HG02610 (cell line): ENCODE measurements around the gene SCT.

Experiments
- ATAC-seq: cut with Tn5 transposase; IDR thresholded peaks from one replicate; pipeline ENCODE4 v1.9.1; 2021; ENCODE audit warnings: mild to moderate bottlenecking, moderate library complexity; ENCODE audit not compliant: unreplicated experiment

SCT gene

DNA sequence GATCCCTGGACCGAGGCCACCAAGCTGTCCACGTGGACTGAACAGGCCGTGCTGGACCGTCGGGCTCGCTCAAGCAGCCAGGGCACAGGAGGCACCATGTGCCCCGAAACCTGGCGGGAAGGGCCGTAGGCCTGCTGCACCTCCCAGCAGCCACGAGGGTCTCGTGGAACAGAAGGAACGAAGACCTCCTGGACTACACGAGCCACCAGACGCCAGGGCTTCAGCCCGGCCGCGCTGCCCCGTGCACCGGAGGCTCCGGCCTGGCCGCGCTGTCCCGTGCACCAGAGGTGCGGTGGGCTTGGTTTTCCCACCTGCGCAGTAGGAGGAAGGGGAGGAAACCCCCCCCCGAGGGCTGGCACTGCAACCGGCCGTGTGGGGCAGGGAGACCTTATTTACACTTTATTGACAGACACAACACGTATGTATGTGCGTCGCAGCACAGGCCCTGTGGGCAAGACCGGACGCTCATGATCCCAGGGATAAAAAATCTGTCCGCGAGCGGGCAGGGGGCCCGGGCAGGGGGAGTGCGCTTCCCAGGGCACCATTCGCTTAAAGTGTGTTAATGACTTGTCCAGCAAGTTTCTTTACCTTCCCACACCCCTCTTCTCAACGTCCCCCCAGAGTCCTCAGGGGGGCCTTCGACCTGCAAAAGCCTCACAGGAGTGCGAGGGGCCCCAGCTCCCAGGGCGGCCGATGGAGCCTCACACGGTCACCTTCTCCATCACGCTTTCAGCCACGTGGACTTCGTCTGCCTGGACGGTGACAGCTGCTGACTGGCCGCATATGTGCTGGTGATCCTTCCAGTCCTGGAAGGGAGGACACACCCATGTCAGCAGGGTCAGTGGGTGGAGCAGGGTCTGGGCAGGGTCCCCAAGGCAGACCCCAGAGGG is 17.1 kb upstream of the SCT start:
- no peak for ATAC-seq

DNA sequence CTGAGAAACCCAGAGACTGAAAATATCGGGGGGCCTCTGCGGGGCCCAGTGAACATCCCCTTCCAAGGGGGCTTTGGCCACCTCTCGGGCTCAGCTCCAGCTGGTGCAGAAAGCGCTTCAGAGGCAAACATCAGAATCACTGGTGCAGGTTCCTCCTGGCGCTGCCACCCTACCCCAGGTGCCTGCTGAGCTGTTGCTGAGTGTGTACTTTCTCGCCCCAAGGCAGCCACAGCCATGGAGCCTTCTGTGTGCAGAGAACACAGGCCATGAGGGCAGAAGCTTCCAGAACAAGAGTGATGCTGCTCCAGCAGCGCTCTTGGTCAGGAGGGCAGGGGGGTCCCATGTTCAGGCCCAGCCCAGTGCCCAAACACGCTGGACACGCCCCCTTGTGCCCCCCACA is 16.4 kb upstream of the SCT start:
- no peak for ATAC-seq

GRCh38 chr11:641806-642370 is 14.9 kb upstream of the SCT start:
- ATAC-seq, result no peak

DNA sequence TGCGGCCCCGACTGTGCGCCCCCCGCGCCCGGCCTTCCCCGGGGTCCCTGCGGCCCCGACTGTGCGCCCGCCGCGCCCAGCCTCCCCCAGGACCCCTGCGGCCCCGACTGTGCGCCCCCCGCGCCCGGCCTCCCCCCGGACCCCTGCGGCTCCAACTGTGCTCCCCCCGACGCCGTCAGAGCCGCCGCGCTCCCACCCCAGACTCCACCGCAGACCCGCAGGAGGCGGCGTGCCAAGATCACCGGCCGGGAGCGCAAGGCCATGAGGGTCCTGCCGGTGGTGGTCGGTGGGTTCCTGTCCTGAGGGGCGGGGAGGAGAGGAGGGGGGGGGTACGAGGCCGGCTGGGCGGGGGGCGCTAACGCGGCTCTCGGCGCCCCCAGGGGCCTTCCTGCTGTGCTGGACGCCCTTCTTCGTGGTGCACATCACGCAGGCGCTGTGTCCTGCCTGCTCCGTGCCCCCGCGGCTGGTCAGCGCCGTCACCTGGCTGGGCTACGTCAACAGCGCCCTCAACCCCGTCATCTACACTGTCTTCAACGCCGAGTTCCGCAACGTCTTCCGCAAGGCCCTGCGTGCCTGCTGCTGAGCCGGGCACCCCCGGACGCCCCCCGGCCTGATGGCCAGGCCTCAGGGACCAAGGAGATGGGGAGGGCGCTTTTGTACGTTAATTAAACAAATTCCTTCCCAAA is 13.2 kb upstream of the SCT start:
- no peak for ATAC-seq

GRCh38 chr11:639332-639955 is 12.5 kb upstream of the SCT start:
- ATAC-seq, result no peak

DNA sequence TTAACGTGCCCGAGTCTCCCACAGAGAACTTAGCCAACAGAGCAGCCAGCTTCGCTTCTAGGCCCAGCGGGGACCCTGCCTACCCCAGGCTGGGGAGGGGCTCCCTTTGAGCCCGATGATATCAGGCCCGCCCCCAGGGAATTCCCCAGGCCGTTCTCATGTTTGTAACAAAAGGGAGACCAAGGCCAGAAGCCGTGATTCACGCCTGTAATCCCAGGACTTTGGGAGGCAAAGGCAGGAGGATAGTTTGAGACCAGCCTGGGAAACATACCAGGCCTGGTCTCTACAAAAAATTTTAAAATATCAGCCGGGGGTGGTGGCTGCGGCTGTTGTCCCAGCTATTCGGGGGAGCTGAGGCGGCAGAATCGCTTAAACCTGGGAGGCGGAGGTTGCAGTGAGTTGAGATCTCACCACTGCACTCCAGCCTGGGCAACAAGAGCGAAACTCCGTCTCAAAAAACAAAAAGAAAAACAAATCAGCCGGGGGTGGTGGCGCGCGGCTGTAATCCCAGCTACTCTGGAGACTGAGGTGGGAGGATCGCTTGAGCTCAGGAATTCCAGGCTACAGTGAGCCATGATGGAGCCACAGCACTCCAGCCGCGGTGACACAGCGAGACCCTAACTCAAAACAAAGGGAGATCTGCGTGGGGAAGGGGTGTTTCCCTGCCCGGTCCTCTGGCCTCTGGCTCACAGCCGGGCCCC is 11.8 kb upstream of the SCT start:
- no peak for ATAC-seq

DNA sequence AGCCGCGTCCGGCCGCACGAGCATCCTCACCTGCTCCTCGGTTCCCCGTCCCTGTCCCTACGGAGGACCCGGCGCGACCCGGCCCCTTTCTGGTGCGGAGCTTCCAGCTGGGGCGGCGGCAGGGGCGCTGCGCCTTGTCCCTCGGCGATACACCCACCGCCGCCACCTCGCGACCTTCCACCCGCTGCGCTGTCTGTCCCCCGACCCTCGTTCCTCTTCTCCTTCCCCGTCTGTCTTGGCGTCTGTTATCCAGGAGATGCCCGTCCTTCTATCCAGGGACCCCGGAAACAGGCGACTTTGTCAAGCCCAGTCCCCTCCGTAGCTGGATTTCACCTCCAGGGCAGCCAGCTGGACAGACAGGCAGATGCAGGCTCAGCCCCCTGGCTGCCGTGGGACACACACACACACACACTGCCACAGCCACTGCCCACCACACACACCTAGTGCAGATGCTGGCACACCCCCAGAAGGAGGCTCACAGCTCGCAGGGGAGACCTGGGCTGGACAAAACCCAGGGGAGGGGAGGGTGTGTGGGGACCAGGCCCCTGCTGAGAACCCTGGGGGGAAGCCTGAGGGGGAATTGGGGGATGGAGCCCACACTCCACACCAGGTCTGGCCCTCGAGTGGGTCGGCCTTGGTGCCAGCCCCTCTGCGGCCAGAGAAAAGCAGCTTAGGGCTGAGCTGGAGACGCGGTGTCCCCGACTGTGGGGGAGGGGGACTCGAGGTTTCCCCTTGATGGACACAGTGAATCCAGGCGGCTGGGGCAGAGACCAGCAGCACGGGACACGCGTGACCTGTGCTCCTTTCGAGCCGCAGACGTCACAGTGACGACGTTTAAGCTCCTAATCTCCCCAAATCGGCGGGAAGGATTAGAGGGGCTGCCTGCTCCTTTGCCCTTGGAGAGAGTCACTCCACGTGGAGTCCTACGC is 10.9 kb upstream of the SCT start:
- ATAC-seq, result no peak

DNA sequence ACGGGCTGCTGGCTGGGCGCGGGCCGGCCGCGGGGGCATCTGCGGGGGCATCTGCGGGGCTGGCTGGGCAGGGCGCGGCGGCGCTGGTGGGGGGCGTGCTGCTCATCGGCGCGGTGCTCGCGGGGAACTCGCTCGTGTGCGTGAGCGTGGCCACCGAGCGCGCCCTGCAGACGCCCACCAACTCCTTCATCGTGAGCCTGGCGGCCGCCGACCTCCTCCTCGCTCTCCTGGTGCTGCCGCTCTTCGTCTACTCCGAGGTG is 10.3 kb upstream of the SCT start:
- ATAC-seq, result no peak

- ATAC-seq, result no peak
These were observed 9.7 kb upstream of the SCT start, which contains the start of gene DRD4 for GRCh38 chr11:636511-637332. DRD4 (plus strand) TSS chr11:637269; CDS start chr11:637305, 36 bp downstream.

DNA sequence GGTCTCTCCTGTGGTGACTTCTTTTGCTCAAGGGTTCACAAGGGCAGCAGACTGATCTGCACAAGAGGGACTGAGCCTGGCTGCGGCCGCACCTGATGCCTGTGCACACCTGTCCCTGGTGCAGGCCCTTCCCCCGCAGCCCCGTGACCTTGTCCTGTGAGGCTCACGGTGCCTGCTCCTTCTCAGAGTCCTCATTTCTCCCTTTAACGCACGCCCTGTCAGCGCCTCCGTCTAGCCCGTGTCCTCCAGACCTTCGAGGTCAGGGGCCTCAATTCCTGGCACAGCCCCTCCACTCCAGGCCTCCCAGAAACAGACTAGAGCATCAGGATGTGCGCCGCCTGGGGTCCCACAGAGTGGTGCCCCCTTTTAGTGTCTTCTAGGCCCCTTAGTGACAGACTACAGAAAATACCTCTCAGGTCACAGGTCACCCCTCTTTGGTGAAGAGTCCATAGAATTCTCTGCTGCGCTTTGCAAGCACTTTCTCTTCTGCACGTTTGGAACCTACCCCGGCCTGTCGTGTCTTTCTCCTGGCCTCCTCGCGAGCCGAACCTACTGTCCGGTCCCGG is 9.0 kb upstream of the SCT start:
- ATAC-seq, result no peak

GRCh38 chr11:630871-631270 is 3.9 kb upstream of the SCT start:
- ATAC-seq, result no peak

- no peak for ATAC-seq
These were observed 2.2 kb upstream of the SCT start for GRCh38 chr11:629237-629583.

DNA sequence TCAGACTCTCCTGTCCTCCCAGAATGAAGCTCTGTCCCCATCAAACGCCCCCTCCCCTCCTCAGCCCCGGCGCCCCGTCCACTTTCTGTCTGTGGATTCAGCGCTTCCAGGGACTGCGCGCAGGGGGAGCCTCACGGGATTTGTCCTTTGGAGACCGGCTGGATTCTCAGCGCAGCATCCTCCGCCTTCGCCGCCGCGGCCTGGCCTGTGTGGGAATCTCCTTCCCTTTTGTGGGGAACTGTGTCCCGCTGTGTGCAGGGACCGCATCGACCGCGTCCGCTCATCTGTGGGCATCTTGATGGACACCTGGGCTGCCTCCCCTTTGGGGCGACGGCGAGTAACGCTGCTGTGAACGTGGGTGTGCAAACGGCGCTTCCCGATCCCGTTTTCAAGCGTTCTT is 1.1 kb upstream of the SCT start:
- no peak for ATAC-seq

DNA sequence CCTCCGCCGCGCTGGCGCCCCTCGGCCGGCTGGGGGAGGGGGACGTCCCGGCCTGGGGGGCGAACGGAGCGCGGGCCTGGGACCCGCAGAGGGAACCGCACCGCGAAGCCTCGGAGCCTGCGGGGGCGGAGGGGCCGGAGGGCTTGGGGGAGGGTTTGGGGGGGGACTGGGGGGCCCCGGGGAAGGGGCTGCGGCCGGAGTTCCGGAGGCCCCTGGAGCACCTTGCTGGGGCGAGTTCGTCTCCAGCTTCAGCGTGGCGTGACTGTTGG is 261 bp upstream of the SCT start:
- ATAC-seq, result no peak

- no peak for ATAC-seq
These were observed 1.2 kb downstream of the SCT start for GRCh38 chr11:625636-626268.

GRCh38 chr11:624705-625635 is 2.0 kb downstream of the SCT start, which contains the start of gene CDHR5:
CDHR5 (minus strand) TSS chr11:624955; CDS start chr11:624902, 53 bp downstream.
- ATAC-seq, result no peak

- ATAC-seq, result no peak
These were observed 2.8 kb downstream of the SCT start for GRCh38 chr11:623999-624704.
